ENCODE data around the gene CHRFAM7A.
"Not testable (repeated sequence)": the region's sequence is repeated elsewhere in the genome, so short reads cannot be mapped to it uniquely, and the experiment has no call there.

DNA sequence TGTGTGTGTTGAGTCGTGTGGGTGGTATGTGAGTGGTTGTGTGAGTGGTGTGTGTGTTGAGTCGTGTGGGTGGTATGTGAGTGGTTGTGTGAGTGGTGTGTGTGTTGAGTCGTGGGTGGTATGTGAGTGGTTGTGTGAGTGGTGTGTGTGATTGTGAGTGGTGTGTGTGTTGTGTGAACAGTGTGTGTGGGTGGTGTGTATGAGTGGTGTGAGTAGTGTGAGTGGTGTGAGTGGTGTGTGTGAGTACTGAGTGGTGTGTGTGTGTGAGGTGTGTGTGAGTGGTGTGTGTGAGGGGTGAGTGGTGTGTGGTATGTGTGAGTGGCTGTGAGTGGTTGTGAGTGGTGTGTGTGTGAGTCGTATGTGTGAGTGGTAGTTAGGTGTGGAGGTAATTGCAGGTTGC lies 17.5 kb downstream of the CHRFAM7A start:
- not testable (repeated sequence) for TF ChIP-seq CTCF, POLR2A (IDR thresholded peaks at IDR 0.05)

All from lower leg skin (tissue), 3 donors.